SU-DHL-6 (cell line): ENCODE measurements around the gene FAM227A.

Experiments
- H2AFZ ChIP-seq: fragments of 200-600 bp; sonication (generic); 2 replicates; pipeline ENCODE4 v1.6.1; 2014; ENCODE audit warnings: low read depth, mild to moderate bottlenecking, moderate library complexity, mixed read lengths, antibody characterized with exemption, low read length; ENCODE audit not compliant: severe bottlenecking
- H3F3A ChIP-seq: fragments of 200-600 bp; shearing (Covaris generic); 2 replicates; pipeline ENCODE4 v1.6.0; 2016; ENCODE audit warnings: antibody characterized with exemption, mild to moderate bottlenecking; ENCODE audit not compliant: insufficient read depth
- H3K27ac ChIP-seq: fragments of 200-600 bp; sonication (generic); 2 replicates; pipeline ENCODE4 v1.5.1; 2016; ENCODE audit warnings: low read depth, mild to moderate bottlenecking, low read length, moderate library complexity, mixed read lengths
- H3K27me3 ChIP-seq: fragments of 200-600 bp; sonication (generic), shearing (Covaris generic); 2 replicates; pipeline ENCODE4 v1.6.0; 2014; ENCODE audit warnings: mild to moderate bottlenecking, low read length
- H3K36me3 ChIP-seq: fragments of 200-600 bp; sonication (generic); 2 replicates; pipeline ENCODE4 v1.6.1; 2014; ENCODE audit warnings: mild to moderate bottlenecking, low read length, mixed read lengths
- H3K4me2 ChIP-seq: fragments of 300-600, 200-600 bp; shearing (Covaris generic), sonication (generic); 2 replicates; pipeline ENCODE4 v1.6.0; 2014; ENCODE audit warnings: low read length, low read depth, mild to moderate bottlenecking; ENCODE audit not compliant: poor library complexity, severe bottlenecking
- H3K4me3 ChIP-seq: fragments of 200-600 bp; sonication (generic); 2 replicates; pipeline ENCODE4 v1.5.1; 2014; ENCODE audit warnings: antibody characterized with exemption, low read length, mild to moderate bottlenecking, mixed read lengths; ENCODE audit not compliant: insufficient read depth, poor library complexity, severe bottlenecking
- H3K79me2 ChIP-seq: fragments of 200-600 bp; sonication (generic); 2 replicates; pipeline ENCODE4 v1.6.1; 2014; ENCODE audit warnings: mild to moderate bottlenecking, low read length, moderate library complexity; ENCODE audit not compliant: insufficient read depth
- H3K9ac ChIP-seq: fragments of 200-600 bp; sonication (generic); 2 replicates; pipeline ENCODE4 v1.7.0; 2014; ENCODE audit warnings: mild to moderate bottlenecking, low read length
- H3K9me2 ChIP-seq: fragments of 200-600 bp; sonication (generic); replicated peaks from 2 replicates; pipeline ENCODE4 v1.6.1; 2014; ENCODE audit warnings: low read length; ENCODE audit not compliant: insufficient read depth
- H3K9me3 ChIP-seq: fragments of 200-600 bp; sonication (generic); 2 replicates; pipeline ENCODE4 v1.6.1; 2014; ENCODE audit warnings: low read length, mixed read lengths; ENCODE audit not compliant: insufficient read depth
- H4K20me1 ChIP-seq: fragments of 200-600 bp; sonication (generic); 2 replicates; pipeline ENCODE4 v1.6.1; 2014; ENCODE audit warnings: low read depth, mild to moderate bottlenecking, antibody characterized with exemption, low read length, moderate library complexity, mixed read lengths
- EZH2phosphoT487 ChIP-seq: fragments of 200-600 bp; sonication (generic), shearing (Covaris generic); conservative IDR thresholded peaks from 2 replicates; pipeline ENCODE4 v1.6.1; 2018; ENCODE audit warnings: mild to moderate bottlenecking, antibody characterized with exemption, low read length, moderate library complexity, mixed read lengths
- TF ChIP-seq, protein P1 (sequence below): fragments of 200-600 bp; sonication (generic); IDR thresholded peaks from one replicate; pipeline ENCODE4 v1.5.1; 2017; ENCODE audit warnings: antibody characterized with exemption, mild to moderate bottlenecking, low read length, moderate library complexity; ENCODE audit not compliant: insufficient read depth, poor library complexity, severe bottlenecking

Gene FAM227A

DNA sequence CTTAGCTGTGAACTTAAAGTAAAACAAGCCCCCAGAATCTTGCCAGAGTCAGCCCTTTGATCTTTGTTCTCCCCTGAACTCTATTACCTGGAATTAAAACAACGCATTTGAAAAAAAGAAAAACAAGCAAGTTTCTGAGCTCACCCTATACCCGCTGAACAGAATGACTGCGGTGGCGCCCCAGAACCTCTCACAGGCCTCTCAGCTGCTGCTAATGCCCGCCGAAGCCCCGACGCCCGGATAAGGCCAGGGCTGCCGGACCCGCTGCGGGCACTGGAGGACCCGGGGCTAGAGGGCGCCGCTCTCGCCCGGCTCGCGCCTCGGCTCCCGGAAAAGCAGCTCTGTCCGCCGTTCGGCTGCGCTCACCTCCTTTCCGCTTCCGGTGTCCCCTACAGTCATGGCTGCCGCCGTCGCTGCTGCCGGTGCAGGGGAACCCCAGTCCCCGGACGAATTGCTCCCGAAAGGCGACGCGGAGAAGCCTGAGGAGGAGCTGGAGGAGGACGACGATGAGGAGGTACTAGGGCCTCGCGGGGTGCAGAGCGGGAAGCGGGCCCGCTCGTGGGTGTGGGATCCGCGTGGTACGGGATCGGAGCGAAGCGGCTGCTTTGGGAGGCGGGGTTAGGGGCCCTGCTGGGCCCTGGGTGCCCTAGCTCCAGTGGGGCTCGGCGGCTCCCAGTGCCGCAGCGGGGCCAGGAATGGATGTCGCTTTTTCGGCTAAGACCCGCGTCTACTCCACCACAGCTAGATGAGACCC lies 25.6 kb upstream of the FAM227A start, which contains the start of gene TOMM22:
TOMM22 (plus strand) TSS at position 376 of the 754 bp plus-strand sequence; CDS start at position 398, 22 bp downstream.
- Histone ChIP-seq H3K79me2 (peaks cover 10% of the 10 kb centered on the region), H3F3A (no peaks in the 10 kb centered on the region; the same call in 1 of the 2 replicates), H3K9ac (peak within 1 kb of the TSS; percentile 76), H3K27ac (no peak within 1 kb of the TSS; the same call in 1 of the 2 replicates), H3K9me3 (no peaks in the 10 kb centered on the region), H3K36me3 (0 out of 2 replicates have a peak, but pooled peaks cover 5% of the 10 kb centered on the region), H4K20me1 (no peaks in the 10 kb centered on the region), H3K4me3 (peak within 1 kb of the TSS; percentile 72), H2AFZ (peak within 1 kb of the TSS; percentile 80), H3K27me3 (no peaks in the 10 kb centered on the region), H3K9me2 (no peaks in the 10 kb centered on the region), H3K4me2 (peak within 1 kb of the TSS; percentile 90)
- no peak for TF ChIP-seq EZH2phosphoT487
- TF ChIP-seq, protein P1, sequence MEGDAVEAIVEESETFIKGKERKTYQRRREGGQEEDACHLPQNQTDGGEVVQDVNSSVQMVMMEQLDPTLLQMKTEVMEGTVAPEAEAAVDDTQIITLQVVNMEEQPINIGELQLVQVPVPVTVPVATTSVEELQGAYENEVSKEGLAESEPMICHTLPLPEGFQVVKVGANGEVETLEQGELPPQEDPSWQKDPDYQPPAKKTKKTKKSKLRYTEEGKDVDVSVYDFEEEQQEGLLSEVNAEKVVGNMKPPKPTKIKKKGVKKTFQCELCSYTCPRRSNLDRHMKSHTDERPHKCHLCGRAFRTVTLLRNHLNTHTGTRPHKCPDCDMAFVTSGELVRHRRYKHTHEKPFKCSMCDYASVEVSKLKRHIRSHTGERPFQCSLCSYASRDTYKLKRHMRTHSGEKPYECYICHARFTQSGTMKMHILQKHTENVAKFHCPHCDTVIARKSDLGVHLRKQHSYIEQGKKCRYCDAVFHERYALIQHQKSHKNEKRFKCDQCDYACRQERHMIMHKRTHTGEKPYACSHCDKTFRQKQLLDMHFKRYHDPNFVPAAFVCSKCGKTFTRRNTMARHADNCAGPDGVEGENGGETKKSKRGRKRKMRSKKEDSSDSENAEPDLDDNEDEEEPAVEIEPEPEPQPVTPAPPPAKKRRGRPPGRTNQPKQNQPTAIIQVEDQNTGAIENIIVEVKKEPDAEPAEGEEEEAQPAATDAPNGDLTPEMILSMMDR, result peak; percentile 85

DNA sequence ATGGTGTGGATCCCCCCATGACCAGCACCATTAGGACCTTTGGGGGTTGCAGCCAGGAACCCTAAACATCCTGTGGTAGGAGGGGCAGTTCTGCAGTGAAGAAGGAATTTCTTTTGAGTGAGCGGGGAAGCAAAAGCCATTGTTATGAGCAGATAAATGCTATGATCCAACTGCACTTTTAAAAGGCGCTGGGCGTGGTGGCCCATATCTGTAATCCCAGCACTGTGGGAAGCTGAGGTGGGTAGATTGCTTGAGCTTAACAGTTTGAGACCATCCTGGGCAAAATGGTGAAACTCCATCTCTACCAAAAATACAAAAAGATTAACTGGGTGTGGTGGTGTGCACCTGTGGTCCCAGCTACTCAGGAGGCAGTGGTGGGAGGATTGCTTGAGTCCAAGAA lies 19.6 kb upstream of the FAM227A start:
- H3K27ac ChIP-seq, result no peak overlapping the region
- H3K9me3 ChIP-seq, result no peaks in the 10 kb centered on the region
- no peak overlapping the region for H3K4me3 ChIP-seq
- no peaks in the 10 kb centered on the region for H3K36me3 ChIP-seq
- H3K9me2 ChIP-seq, result no peaks in the 10 kb centered on the region
- no peak for TF ChIP-seq EZH2phosphoT487
- TF ChIP-seq, protein P1, result no peak
- no peak overlapping the region for H3K4me2 ChIP-seq
- H3K27me3 ChIP-seq, result no peaks in the 10 kb centered on the region
- H3F3A ChIP-seq, result no peaks in the 10 kb centered on the region
- no peaks in the 10 kb centered on the region for H4K20me1 ChIP-seq
- H2AFZ ChIP-seq, result no peak overlapping the region
- H3K9ac ChIP-seq, result no peak overlapping the region
- H3K79me2 ChIP-seq, result no peaks in the 10 kb centered on the region

DNA sequence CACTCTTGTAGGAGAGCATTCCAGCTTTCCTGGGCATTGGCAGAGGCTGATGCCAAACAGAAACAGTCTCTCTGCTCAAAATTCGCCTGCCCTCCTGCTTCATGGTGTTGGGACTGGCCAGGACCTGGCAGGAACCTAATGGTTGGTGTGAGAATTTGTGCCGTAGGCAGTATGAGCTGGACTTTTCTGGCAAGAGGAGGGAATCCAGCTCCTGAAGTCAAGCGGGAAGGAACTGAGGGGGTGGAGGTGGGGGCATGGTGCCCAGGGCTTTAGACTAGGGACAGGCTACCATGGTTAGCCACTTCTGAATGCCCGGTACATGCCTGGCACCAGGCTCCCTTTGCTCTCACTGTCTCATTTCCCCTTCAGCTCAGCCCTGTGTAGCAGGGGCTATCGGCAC lies 18.7 kb upstream of the FAM227A start:
- Histone ChIP-seq H3K9me2 (no peaks in the 10 kb centered on the region), H3K27ac (no peak overlapping the region), H4K20me1 (no peaks in the 10 kb centered on the region), H3K36me3 (no peaks in the 10 kb centered on the region), H3F3A (no peaks in the 10 kb centered on the region), H3K9ac (no peak overlapping the region), H3K79me2 (no peaks in the 10 kb centered on the region), H3K27me3 (no peaks in the 10 kb centered on the region), H3K9me3 (no peaks in the 10 kb centered on the region), H2AFZ (no peak overlapping the region), H3K4me2 (no peak overlapping the region), H3K4me3 (no peak overlapping the region)
- TF ChIP-seq, protein P1, result no peak
- no peak for TF ChIP-seq EZH2phosphoT487
